MM.1S (cell line): ENCODE results near the gene SEC24C.

Experiments
- DNase-seq: peaks from one replicate; pipeline ENCODE4 v3.0.0-alpha.2; 2015
- H2AFZ ChIP-seq: fragments of 300-600 bp; sonication (generic); 2 replicates; pipeline ENCODE4 v1.6.0; 2016; ENCODE audit warnings: antibody characterized with exemption, low read length
- H3F3A ChIP-seq: fragments of 300-600 bp; sonication (generic); 2 replicates; pipeline ENCODE4 v1.6.1; 2016; ENCODE audit warnings: mild to moderate bottlenecking, antibody characterized with exemption, low read length, moderate library complexity, mixed read lengths; ENCODE audit not compliant: insufficient read depth
- H3K27ac ChIP-seq: fragments of 300-600 bp; sonication (generic); 2 replicates; pipeline ENCODE4 v1.5.1; 2016; ENCODE audit warnings: mild to moderate bottlenecking, low read length
- H3K27me3 ChIP-seq: fragments of 300-600 bp; sonication (generic); replicated peaks from 2 replicates; pipeline ENCODE4 v1.6.0; 2016; ENCODE audit warnings: low read length; ENCODE audit not compliant: insufficient read depth
- H3K36me3 ChIP-seq: fragments of 300-600 bp; sonication (generic); replicated peaks from 2 replicates; pipeline ENCODE4 v1.6.1; 2016; ENCODE audit warnings: mild to moderate bottlenecking, low read length, mixed read lengths; ENCODE audit not compliant: insufficient read depth
- H3K4me1 ChIP-seq: fragments of 300-600 bp; sonication (generic); 2 replicates; pipeline ENCODE4 v1.6.1; 2016; ENCODE audit warnings: low read length, mixed read lengths
- H3K4me2 ChIP-seq: fragments of 300-600 bp; sonication (generic); 2 replicates; pipeline ENCODE4 v1.6.0; 2016; ENCODE audit warnings: low read depth, low read length
- H3K4me3 ChIP-seq: fragments of 300-600 bp; sonication (generic); 2 replicates; pipeline ENCODE4 v1.5.1; 2016; ENCODE audit warnings: low read length, mixed read lengths
- H3K79me2 ChIP-seq: fragments of 300-600 bp; sonication (generic); 2 replicates; pipeline ENCODE4 v1.6.1; 2016; ENCODE audit warnings: mixed run types, low read length, mixed read lengths
- H3K9ac ChIP-seq: fragments of 300-600 bp; sonication (generic); 2 replicates; pipeline ENCODE4 v1.6.1; 2016; ENCODE audit warnings: low read length, mixed read lengths
- H3K9me2 ChIP-seq: fragments of 300-600 bp; sonication (generic); replicated peaks from 2 replicates; pipeline ENCODE4 v1.6.1; 2016; ENCODE audit warnings: mild to moderate bottlenecking, low read length, mixed read lengths; ENCODE audit not compliant: insufficient read depth
- H3K9me3 ChIP-seq: fragments of 300-600 bp; sonication (generic); replicated peaks from 2 replicates; pipeline ENCODE4 v1.6.1; 2016; ENCODE audit warnings: mild to moderate bottlenecking, low read length, mixed read lengths; ENCODE audit not compliant: insufficient read depth
- H4K20me1 ChIP-seq: fragments of 300-600 bp; sonication (generic); 2 replicates; pipeline ENCODE4 v1.6.1; 2016; ENCODE audit warnings: mild to moderate bottlenecking, low read length, moderate library complexity, mixed read lengths; ENCODE audit not compliant: insufficient read depth
- CTCF ChIP-seq: fragments of 300-600 bp; sonication (generic); IDR thresholded peaks from 2 replicates; pipeline ENCODE4 v1.5.1; 2016; ENCODE audit warnings: antibody characterized with exemption, low read length, mixed read lengths
- EZH2 ChIP-seq: fragments of 300-600 bp; sonication (generic); optimal IDR thresholded peaks from 2 replicates; pipeline ENCODE3; 2017; ENCODE audit warnings: low read depth, mild to moderate bottlenecking, antibody characterized with exemption, low read length, mixed read lengths
- EZH2phosphoT487 ChIP-seq: fragments of 300-600 bp; sonication (generic); IDR thresholded peaks from 2 replicates; pipeline ENCODE4 v1.6.1; 2018; ENCODE audit warnings: antibody characterized with exemption, low read length

Gene SEC24C

GRCh38 chr10:73800560-73801252, 56.5 kb downstream of the SEC24C start:
- no peak overlapping the region for H2AFZ ChIP-seq
- no peaks in the 10 kb centered on the region for H4K20me1 ChIP-seq
- peaks cover 4% of the 10 kb centered on the region; the same call in 1 of the 2 replicates for H3F3A ChIP-seq
- H3K4me3 ChIP-seq, result no peak overlapping the region
- no peak for DNase-seq
- peaks cover 16% of the 10 kb centered on the region for H3K4me1 ChIP-seq
- no peaks in the 10 kb centered on the region for H3K9me2 ChIP-seq
- H3K36me3 ChIP-seq, result 0 out of 2 replicates have a peak, but pooled peaks cover 5% of the 10 kb centered on the region
- no peak for TF ChIP-seq CTCF
- no peak for TF ChIP-seq EZH2
- no peak for TF ChIP-seq EZH2phosphoT487
- no peak overlapping the region for H3K9ac ChIP-seq
- H3K27me3 ChIP-seq, result no peaks in the 10 kb centered on the region
- no peaks in the 10 kb centered on the region for H3K79me2 ChIP-seq
- no peaks in the 10 kb centered on the region for H3K9me3 ChIP-seq
- no peak overlapping the region for H3K4me2 ChIP-seq
- no peak overlapping the region for H3K27ac ChIP-seq

GRCh38 chr10:73801253-73801590, 57.0 kb downstream of the SEC24C start:
- peaks cover 16% of the 10 kb centered on the region for H3K4me1 ChIP-seq
- H3K27me3 ChIP-seq, result no peaks in the 10 kb centered on the region
- no peak for DNase-seq
- H3K36me3 ChIP-seq, result 0 out of 2 replicates have a peak, but pooled peaks cover 5% of the 10 kb centered on the region
- peaks cover 4% of the 10 kb centered on the region; the same call in 1 of the 2 replicates for H3F3A ChIP-seq
- no peak overlapping the region for H3K4me3 ChIP-seq
- H2AFZ ChIP-seq, result no peak overlapping the region
- H3K9me2 ChIP-seq, result no peaks in the 10 kb centered on the region
- H3K79me2 ChIP-seq, result no peaks in the 10 kb centered on the region
- H3K9ac ChIP-seq, result no peak overlapping the region
- no peak overlapping the region for H3K4me2 ChIP-seq
- no peak for TF ChIP-seq CTCF
- no peak for TF ChIP-seq EZH2phosphoT487
- no peak for TF ChIP-seq EZH2
- no peaks in the 10 kb centered on the region for H4K20me1 ChIP-seq
- H3K27ac ChIP-seq, result no peak overlapping the region
- H3K9me3 ChIP-seq, result no peaks in the 10 kb centered on the region

GRCh38 chr10:73802276-73802991, 58.3 kb downstream of the SEC24C start:
- DNase-seq, result no peak
- H3K36me3 ChIP-seq, result 0 out of 2 replicates have a peak, but pooled peaks cover 5% of the 10 kb centered on the region
- H3K9ac ChIP-seq, result no peak overlapping the region
- H4K20me1 ChIP-seq, result no peaks in the 10 kb centered on the region
- H3K4me1 ChIP-seq, result peaks cover 16% of the 10 kb centered on the region
- H3K27ac ChIP-seq, result no peak overlapping the region
- H3K79me2 ChIP-seq, result peaks cover 4% of the 10 kb centered on the region
- TF ChIP-seq CTCF (no peak), EZH2phosphoT487 (no peak), EZH2 (no peak)
- H3K4me3 ChIP-seq, result no peak overlapping the region
- no peaks in the 10 kb centered on the region for H3K27me3 ChIP-seq
- H2AFZ ChIP-seq, result no peak overlapping the region
- no peaks in the 10 kb centered on the region for H3K9me2 ChIP-seq
- H3F3A ChIP-seq, result peaks cover 4% of the 10 kb centered on the region; the same call in 1 of the 2 replicates
- no peaks in the 10 kb centered on the region for H3K9me3 ChIP-seq
- no peak overlapping the region for H3K4me2 ChIP-seq
